Duodenal mucosa (tissue), 2 donors: Measurements from ENCODE around the gene MITF.

Experiments
- H3K27ac ChIP-seq: one replicate; pipeline ENCODE4 v1.7.0; 2013; ENCODE audit warnings: low read depth, low read length
- H3K27me3 ChIP-seq, 2 donors: one replicate each; pipeline ENCODE4 v1.7.0; 2013; ENCODE audit warnings: low read length in 2 of 2, control low read depth in 1 of 2; ENCODE audit not compliant: insufficient read depth in 2 of 2, control insufficient read depth in 1 of 2
- H3K36me3 ChIP-seq, 2 donors: one replicate each; pipeline ENCODE4 v1.7.0; 2013; ENCODE audit warnings: low read length in 2 of 2, control low read depth in 1 of 2; ENCODE audit not compliant: insufficient read depth in 2 of 2, control insufficient read depth in 1 of 2
- H3K4me1 ChIP-seq, 2 donors: one replicate each; pipeline ENCODE4 v1.7.0; 2013; ENCODE audit warnings: low read length in 2 of 2, control low read depth in 1 of 2; ENCODE audit not compliant: insufficient read depth in 2 of 2, control insufficient read depth in 1 of 2
- H3K4me3 ChIP-seq, 2 donors: one replicate each; pipeline ENCODE4 v1.7.0; 2013; ENCODE audit warnings: low read length in 2 of 2, low read depth in 1 of 2
- H3K9ac ChIP-seq, 2 donors: one replicate each; pipeline ENCODE4 v1.7.0; 2013; ENCODE audit warnings: low read length in 2 of 2, low read depth in 1 of 2
- H3K9me3 ChIP-seq, 2 donors: one replicate each; pipeline ENCODE4 v1.7.0; 2013; ENCODE audit warnings: low read length in 2 of 2, control low read depth in 1 of 2; ENCODE audit not compliant: control insufficient read depth in 1 of 2

Gene MITF

GRCh38 chr3:69850849-69851248, 111.6 kb downstream of the MITF start:
- H3K9me3 ChIP-seq, result no peaks in the 10 kb centered on the region
- no peaks in the 10 kb centered on the region for H3K36me3 ChIP-seq
- no peak overlapping the region for H3K27ac ChIP-seq
- no peak overlapping the region for H3K4me3 ChIP-seq
- no peak overlapping the region for H3K9ac ChIP-seq
- no peaks in the 10 kb centered on the region for H3K27me3 ChIP-seq
- H3K4me1 ChIP-seq, result no peaks in the 10 kb centered on the region

DNA sequence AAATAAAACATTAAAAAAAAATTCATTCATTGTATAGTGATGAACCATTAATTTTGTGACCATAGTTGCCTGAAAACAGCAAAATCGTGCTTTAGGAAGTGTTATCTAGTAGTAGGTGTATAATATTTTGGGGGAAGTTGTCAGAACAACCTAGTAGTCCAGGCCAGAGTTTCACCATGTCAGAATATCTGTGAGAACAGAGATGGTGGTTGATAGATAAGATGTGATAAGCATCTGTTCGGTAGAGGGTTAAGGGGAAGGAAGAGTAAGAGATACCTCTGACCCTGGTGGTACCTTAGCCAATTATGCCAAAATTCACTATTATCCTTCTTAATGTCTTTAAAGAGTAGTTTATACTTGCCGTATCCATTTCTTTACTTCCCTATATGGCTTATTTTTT, 113.8 kb downstream of the MITF start:
- Histone ChIP-seq H3K4me1 (no peaks in the 10 kb centered on the region), H3K27me3 (no peaks in the 10 kb centered on the region), H3K9ac (no peak overlapping the region), H3K36me3 (no peaks in the 10 kb centered on the region), H3K9me3 (no peaks in the 10 kb centered on the region), H3K27ac (no peak overlapping the region), H3K4me3 (no peak overlapping the region)

DNA sequence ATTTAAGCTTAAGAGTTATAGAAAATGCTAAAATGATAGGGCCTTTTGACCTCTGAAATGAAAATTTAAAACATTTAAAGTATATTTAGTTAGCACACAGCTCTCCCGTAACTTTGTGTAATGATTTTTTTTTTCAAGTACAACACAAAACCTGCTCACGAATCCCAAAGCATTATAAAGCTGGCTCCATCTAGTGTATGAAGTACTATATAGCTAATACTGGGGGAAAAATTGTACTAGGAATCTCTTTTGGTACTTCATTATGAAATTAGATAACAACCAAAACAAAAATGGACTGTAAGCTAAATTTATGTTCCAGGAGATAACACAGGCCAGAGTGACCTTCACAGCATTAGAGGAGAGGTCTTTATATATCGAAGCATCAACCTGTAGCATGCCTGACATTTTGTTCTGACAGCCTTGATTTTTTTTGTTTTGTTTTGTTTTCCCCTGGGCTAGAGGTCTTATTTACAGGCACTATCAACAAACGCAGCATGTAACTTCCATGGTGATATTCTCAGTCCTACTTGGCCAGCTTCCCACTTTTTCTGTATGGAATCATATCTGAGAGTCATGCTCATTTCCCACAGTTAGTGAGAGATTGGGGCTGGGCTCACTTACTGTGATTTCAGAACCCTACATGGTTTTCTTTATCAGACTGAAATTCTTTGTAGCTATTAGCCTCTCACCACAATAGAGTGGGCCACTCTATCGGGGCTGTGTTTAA, 116.3 kb downstream of the MITF start:
- no peak overlapping the region for H3K9ac ChIP-seq
- H3K4me1 ChIP-seq, result no peaks in the 10 kb centered on the region
- H3K9me3 ChIP-seq, result no peaks in the 10 kb centered on the region
- H3K36me3 ChIP-seq, result no peaks in the 10 kb centered on the region
- no peak overlapping the region for H3K4me3 ChIP-seq
- H3K27ac ChIP-seq, result no peak overlapping the region
- no peaks in the 10 kb centered on the region for H3K27me3 ChIP-seq

DNA sequence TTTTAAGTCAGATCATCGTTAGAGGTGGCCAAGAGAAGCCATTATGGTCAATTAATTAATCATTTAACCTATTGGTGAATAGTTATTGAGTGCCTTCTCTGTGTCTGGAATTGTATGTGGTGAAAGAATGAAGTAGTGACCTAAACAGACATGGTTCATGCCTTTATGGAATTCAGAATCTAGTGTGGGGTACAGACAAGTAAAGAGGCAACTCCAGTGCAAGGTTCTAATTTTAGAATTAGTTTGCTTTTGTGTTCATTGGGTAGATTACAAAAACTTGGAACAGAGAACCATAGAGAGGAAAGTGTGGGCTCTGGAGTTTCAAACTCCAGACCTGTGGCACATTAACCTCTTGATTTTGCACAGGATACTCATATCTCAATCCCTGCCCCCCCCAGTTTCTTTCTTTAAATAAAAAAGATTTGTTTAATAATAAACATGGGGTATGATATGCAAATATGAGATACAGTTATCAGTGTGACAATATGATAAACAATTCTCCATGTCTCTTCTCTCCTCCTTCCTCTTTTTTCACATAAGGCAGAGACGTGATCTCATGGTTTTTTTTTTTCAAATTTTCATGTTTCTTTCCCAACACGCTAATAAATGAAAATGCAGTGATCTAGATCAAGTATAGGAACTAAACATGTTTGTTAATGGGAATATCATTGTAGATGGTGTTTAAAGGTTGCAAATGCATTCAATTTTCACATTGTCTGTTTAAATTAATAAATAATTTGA, 117.9 kb downstream of the MITF start:
- Histone ChIP-seq H3K4me3 (no peak overlapping the region), H3K9ac (no peak overlapping the region), H3K9me3 (no peaks in the 10 kb centered on the region), H3K4me1 (no peaks in the 10 kb centered on the region), H3K27ac (no peak overlapping the region), H3K36me3 (no peaks in the 10 kb centered on the region), H3K27me3 (no peaks in the 10 kb centered on the region)

DNA sequence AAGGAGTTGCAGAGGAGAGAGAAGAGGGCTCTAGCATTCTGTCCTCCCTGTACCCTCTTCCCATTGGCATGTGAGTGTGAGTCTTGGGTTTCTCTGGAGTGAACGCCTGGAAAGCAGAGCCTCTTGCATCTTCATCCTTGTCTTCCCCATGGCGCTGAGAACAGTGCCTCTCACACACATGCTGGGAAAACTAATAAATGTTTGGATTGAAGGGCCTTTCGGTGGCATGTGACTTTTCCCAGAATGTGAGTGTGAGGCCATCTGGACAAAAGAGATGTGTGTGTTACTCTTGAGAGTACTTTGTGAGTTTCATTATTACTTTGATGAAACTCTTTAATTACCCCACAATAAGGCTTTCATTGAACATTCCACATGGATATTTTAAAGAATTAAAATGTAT, 122.3 kb downstream of the MITF start:
- Histone ChIP-seq H3K9me3 (no peaks in the 10 kb centered on the region), H3K4me3 (no peak overlapping the region), H3K9ac (no peak overlapping the region), H3K4me1 (peaks cover 0 to 4% of the 10 kb centered on the region in 2 donors), H3K27ac (no peak overlapping the region), H3K36me3 (no peaks in the 10 kb centered on the region), H3K27me3 (no peaks in the 10 kb centered on the region)

GRCh38 chr3:69864141-69864540, 124.9 kb downstream of the MITF start:
- H3K27ac ChIP-seq, result no peak overlapping the region
- no peak overlapping the region for H3K4me3 ChIP-seq
- no peaks in the 10 kb centered on the region for H3K9me3 ChIP-seq
- H3K9ac ChIP-seq, result no peak overlapping the region
- H3K36me3 ChIP-seq, result no peaks in the 10 kb centered on the region
- no peaks in the 10 kb centered on the region for H3K27me3 ChIP-seq
- H3K4me1 ChIP-seq, result peaks cover 0 to 4% of the 10 kb centered on the region in 2 donors

GRCh38 chr3:69864766-69865165, 125.5 kb downstream of the MITF start:
- H3K27ac ChIP-seq, result no peak overlapping the region
- no peak overlapping the region for H3K9ac ChIP-seq
- H3K27me3 ChIP-seq, result no peaks in the 10 kb centered on the region
- H3K4me1 ChIP-seq, result peaks cover 0 to 4% of the 10 kb centered on the region in 2 donors
- no peaks in the 10 kb centered on the region for H3K36me3 ChIP-seq
- H3K4me3 ChIP-seq, result no peak overlapping the region
- H3K9me3 ChIP-seq, result no peaks in the 10 kb centered on the region

- H3K4me3 ChIP-seq, result peak overlapping the region in 1 of 2 donors; percentile 36
- no peaks in the 10 kb centered on the region for H3K9me3 ChIP-seq
- H3K4me1 ChIP-seq, result peaks cover 0 to 4% of the 10 kb centered on the region in 2 donors
- no peak overlapping the region for H3K27ac ChIP-seq
- no peaks in the 10 kb centered on the region for H3K27me3 ChIP-seq
- no peaks in the 10 kb centered on the region for H3K36me3 ChIP-seq
- no peak overlapping the region for H3K9ac ChIP-seq
These were observed 126.8 kb downstream of the MITF start for GRCh38 chr3:69865925-69866679.

GRCh38 chr3:69866988-69867720, 127.9 kb downstream of the MITF start:
- H3K4me3 ChIP-seq, result no peak overlapping the region
- no peaks in the 10 kb centered on the region for H3K36me3 ChIP-seq
- H3K9ac ChIP-seq, result no peak overlapping the region
- peaks cover 4% of the 10 kb centered on the region in 2 donors for H3K4me1 ChIP-seq
- H3K9me3 ChIP-seq, result no peaks in the 10 kb centered on the region
- H3K27me3 ChIP-seq, result no peaks in the 10 kb centered on the region
- no peak overlapping the region for H3K27ac ChIP-seq
